ENCODE data around the gene LYG2.

DNA sequence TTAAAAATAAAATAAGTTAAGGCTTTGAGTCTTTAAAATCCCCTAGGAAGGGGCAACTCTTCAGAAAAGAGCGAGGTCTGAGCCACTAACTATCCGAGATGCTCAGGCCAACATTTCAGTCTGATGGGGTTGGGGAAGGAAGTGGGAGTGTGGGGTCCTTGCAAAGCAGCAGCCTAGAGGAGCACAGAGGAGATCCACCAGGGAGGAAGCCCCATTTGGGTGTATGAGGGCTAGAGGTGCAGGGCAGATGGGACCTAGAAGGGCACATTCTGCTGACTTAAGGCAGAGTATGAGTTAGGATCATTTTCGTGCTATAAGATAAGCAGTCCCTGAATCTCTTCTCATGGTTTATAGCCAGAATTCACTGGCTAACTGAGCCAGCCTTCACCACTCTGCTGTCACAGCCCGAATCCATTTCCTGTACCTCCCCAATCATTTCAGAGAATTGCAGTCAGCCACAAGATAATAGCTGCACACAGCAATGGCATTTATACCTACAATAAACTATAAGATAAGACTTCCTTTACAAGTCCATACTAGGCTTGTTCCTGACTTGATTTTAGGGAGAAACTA, 37.5 kb downstream of the LYG2 start:
- TF ChIP-seq, protein P1, sequence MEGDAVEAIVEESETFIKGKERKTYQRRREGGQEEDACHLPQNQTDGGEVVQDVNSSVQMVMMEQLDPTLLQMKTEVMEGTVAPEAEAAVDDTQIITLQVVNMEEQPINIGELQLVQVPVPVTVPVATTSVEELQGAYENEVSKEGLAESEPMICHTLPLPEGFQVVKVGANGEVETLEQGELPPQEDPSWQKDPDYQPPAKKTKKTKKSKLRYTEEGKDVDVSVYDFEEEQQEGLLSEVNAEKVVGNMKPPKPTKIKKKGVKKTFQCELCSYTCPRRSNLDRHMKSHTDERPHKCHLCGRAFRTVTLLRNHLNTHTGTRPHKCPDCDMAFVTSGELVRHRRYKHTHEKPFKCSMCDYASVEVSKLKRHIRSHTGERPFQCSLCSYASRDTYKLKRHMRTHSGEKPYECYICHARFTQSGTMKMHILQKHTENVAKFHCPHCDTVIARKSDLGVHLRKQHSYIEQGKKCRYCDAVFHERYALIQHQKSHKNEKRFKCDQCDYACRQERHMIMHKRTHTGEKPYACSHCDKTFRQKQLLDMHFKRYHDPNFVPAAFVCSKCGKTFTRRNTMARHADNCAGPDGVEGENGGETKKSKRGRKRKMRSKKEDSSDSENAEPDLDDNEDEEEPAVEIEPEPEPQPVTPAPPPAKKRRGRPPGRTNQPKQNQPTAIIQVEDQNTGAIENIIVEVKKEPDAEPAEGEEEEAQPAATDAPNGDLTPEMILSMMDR (IDR thresholded peaks at IDR 0.05; ENCODE audit: insufficient read depth, low read length), result no peak
- TF ChIP-seq POLR2AphosphoS5 (IDR thresholded peaks at IDR 0.05; ENCODE audit: low read depth) (no peak), SPI1 (IDR thresholded peaks at IDR 0.05; ENCODE audit: borderline replicate concordance, low read depth) (no peak), GABPA (IDR thresholded peaks at IDR 0.05; ENCODE audit: low read depth) (no peak)
- TF ChIP-seq, protein P2, sequence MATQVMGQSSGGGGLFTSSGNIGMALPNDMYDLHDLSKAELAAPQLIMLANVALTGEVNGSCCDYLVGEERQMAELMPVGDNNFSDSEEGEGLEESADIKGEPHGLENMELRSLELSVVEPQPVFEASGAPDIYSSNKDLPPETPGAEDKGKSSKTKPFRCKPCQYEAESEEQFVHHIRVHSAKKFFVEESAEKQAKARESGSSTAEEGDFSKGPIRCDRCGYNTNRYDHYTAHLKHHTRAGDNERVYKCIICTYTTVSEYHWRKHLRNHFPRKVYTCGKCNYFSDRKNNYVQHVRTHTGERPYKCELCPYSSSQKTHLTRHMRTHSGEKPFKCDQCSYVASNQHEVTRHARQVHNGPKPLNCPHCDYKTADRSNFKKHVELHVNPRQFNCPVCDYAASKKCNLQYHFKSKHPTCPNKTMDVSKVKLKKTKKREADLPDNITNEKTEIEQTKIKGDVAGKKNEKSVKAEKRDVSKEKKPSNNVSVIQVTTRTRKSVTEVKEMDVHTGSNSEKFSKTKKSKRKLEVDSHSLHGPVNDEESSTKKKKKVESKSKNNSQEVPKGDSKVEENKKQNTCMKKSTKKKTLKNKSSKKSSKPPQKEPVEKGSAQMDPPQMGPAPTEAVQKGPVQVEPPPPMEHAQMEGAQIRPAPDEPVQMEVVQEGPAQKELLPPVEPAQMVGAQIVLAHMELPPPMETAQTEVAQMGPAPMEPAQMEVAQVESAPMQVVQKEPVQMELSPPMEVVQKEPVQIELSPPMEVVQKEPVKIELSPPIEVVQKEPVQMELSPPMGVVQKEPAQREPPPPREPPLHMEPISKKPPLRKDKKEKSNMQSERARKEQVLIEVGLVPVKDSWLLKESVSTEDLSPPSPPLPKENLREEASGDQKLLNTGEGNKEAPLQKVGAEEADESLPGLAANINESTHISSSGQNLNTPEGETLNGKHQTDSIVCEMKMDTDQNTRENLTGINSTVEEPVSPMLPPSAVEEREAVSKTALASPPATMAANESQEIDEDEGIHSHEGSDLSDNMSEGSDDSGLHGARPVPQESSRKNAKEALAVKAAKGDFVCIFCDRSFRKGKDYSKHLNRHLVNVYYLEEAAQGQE (IDR thresholded peaks at IDR 0.05; ENCODE audit: insufficient replicate concordance, low read depth), result no peak

All from HL-60 (cell line).